ENCODE results near the gene CDC42BPA. TPM values are rescaled to one million over a fixed set of nuclear protein-coding genes. Genes with fewer than 3 reads are reported as not detected.

Gene CDC42BPA
- total and polyA plus RNA-seq, 2 donors from 2014 or later: 11.2 to 60.7 TPM

GRCh38 chr1:226954777-226955176, 363.5 kb downstream of the CDC42BPA start:
- no peak overlapping the region for H3K27ac ChIP-seq (ENCODE audit: low read depth in 2 of 2, low read length in 2 of 2)
- no peaks in the 10 kb centered on the region for H3K4me1 ChIP-seq (ENCODE audit: control insufficient read depth in 2 of 3, insufficient read depth in 2 of 3, low read depth in 1 of 3, low read length in 3 of 3)
- no peak overlapping the region for H3K9ac ChIP-seq (ENCODE audit: low read length in 3 of 3)
- H3K36me3 ChIP-seq (ENCODE audit: control insufficient read depth in 2 of 3, insufficient read depth in 3 of 3, low read length in 3 of 3): no peaks in the 10 kb centered on the region
- no peak for FAIRE-seq
- H3K9me3 ChIP-seq (ENCODE audit: control insufficient read depth in 2 of 3, insufficient read depth in 1 of 3, low read length in 3 of 3): no peaks in the 10 kb centered on the region
- H3K27me3 ChIP-seq (ENCODE audit: control insufficient read depth, insufficient read depth, low read length): no peaks in the 10 kb centered on the region
- intact Hi-C loops (cut with DNase I): no loop called here
- no peak for TF ChIP-seq CTCF (IDR thresholded peaks at IDR 0.05; ENCODE audit: borderline replicate concordance, extremely low read depth, insufficient read depth)
- H3K4me3 ChIP-seq (ENCODE audit: low read length in 3 of 3): no peak overlapping the region
- DNase-seq: no peak

- FAIRE-seq (no peak), DNase-seq (no peak)
- intact Hi-C loops (cut with DNase I): no loop called here
- Histone ChIP-seq H3K9ac (ENCODE audit: low read length in 3 of 3) (no peak overlapping the region), H3K9me3 (ENCODE audit: control insufficient read depth in 2 of 3, insufficient read depth in 1 of 3, low read length in 3 of 3) (no peaks in the 10 kb centered on the region), H3K4me1 (ENCODE audit: control insufficient read depth in 2 of 3, insufficient read depth in 2 of 3, low read depth in 1 of 3, low read length in 3 of 3) (no peaks in the 10 kb centered on the region), H3K27me3 (ENCODE audit: control insufficient read depth, insufficient read depth, low read length) (no peaks in the 10 kb centered on the region), H3K27ac (ENCODE audit: low read depth in 2 of 2, low read length in 2 of 2) (no peak overlapping the region), H3K36me3 (ENCODE audit: control insufficient read depth in 2 of 3, insufficient read depth in 3 of 3, low read length in 3 of 3) (no peaks in the 10 kb centered on the region), H3K4me3 (ENCODE audit: low read length in 3 of 3) (no peak overlapping the region)
- TF ChIP-seq CTCF (IDR thresholded peaks at IDR 0.05; ENCODE audit: borderline replicate concordance, extremely low read depth, insufficient read depth): no peak
Observed at GRCh38 chr1:226954337-226954736, 364.0 kb downstream of the CDC42BPA start.

- Histone ChIP-seq H3K27me3 (ENCODE audit: control insufficient read depth, insufficient read depth, low read length) (no peaks in the 10 kb centered on the region), H3K27ac (ENCODE audit: low read depth in 2 of 2, low read length in 2 of 2) (no peak overlapping the region), H3K9ac (ENCODE audit: low read length in 3 of 3) (no peak overlapping the region), H3K4me1 (ENCODE audit: control insufficient read depth in 2 of 3, insufficient read depth in 2 of 3, low read depth in 1 of 3, low read length in 3 of 3) (no peaks in the 10 kb centered on the region), H3K36me3 (ENCODE audit: control insufficient read depth in 2 of 3, insufficient read depth in 3 of 3, low read length in 3 of 3) (no peaks in the 10 kb centered on the region), H3K9me3 (ENCODE audit: control insufficient read depth in 2 of 3, insufficient read depth in 1 of 3, low read length in 3 of 3) (no peaks in the 10 kb centered on the region), H3K4me3 (ENCODE audit: low read length in 3 of 3) (no peak overlapping the region)
- DNase-seq (no peak), FAIRE-seq (no peak)
- intact Hi-C loops (cut with DNase I): no loop called here
- no peak for TF ChIP-seq CTCF (IDR thresholded peaks at IDR 0.05; ENCODE audit: borderline replicate concordance, extremely low read depth, insufficient read depth)
Observed at GRCh38 chr1:226953175-226953800, 365.0 kb downstream of the CDC42BPA start.

GRCh38 chr1:226952118-226952441, 366.2 kb downstream of the CDC42BPA start:
- FAIRE-seq (no peak), DNase-seq (no peak)
- no peaks in the 10 kb centered on the region for H3K27me3 ChIP-seq (ENCODE audit: control insufficient read depth, insufficient read depth, low read length)
- intact Hi-C loops (cut with DNase I): no loop called here
- H3K4me1 ChIP-seq (ENCODE audit: control insufficient read depth in 2 of 3, insufficient read depth in 2 of 3, low read depth in 1 of 3, low read length in 3 of 3): peaks cover 0 to 3% (median 0%) of the 10 kb centered on the region in 3 donors
- no peak for TF ChIP-seq CTCF (IDR thresholded peaks at IDR 0.05; ENCODE audit: borderline replicate concordance, extremely low read depth, insufficient read depth)
- no peak overlapping the region for H3K9ac ChIP-seq (ENCODE audit: low read length in 3 of 3)
- H3K36me3 ChIP-seq (ENCODE audit: control insufficient read depth in 2 of 3, insufficient read depth in 3 of 3, low read length in 3 of 3): no peaks in the 10 kb centered on the region
- H3K9me3 ChIP-seq (ENCODE audit: control insufficient read depth in 2 of 3, insufficient read depth in 1 of 3, low read length in 3 of 3): no peaks in the 10 kb centered on the region
- H3K4me3 ChIP-seq (ENCODE audit: low read length in 3 of 3): no peak overlapping the region
- no peak overlapping the region for H3K27ac ChIP-seq (ENCODE audit: low read depth in 2 of 2, low read length in 2 of 2)
